ENCODE data around the gene CNTN5.

CNTN5 gene

DNA sequence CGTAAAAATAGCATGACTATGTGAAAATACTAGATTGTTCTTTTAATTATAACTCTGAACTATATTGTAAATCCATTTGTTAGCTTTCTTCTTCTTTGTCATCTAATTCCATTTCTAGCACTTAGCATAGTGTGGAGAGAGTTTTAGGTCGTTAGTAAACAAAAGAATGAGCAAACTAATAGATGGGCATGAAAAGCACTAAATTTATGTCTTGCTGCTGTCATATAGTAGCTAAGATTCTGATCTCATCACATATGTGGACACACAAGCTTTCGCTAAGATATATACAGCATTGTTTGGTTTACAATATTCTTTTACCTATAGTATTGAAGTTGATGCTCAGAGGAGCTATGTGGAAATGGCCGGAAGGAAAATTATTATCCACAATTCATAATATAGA is 370.5 kb downstream of the CNTN5 start:
- no peak for DNase-seq (ENCODE audit: low spot score)

DNA sequence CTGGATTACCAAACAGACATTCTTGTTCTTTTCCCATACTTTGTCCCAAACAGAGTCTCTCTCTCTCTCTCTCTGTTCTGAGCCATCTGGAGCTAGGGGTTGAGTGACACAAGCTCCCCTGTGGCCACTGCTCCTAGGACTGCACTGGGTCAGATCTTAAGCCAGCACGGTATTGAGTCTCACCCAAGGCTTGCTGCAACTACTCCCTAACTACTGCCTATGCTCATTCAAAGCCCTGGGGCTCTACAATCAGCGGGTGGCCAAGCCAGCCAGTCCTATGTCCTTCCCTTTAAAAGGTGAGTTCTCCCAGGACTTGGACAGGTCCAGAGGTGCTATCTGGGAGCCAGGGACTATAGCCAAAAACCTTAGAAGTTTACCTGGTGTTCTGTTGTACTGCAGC is 385.6 kb downstream of the CNTN5 start:
- DNase-seq (ENCODE audit: low spot score): no peak

DNA sequence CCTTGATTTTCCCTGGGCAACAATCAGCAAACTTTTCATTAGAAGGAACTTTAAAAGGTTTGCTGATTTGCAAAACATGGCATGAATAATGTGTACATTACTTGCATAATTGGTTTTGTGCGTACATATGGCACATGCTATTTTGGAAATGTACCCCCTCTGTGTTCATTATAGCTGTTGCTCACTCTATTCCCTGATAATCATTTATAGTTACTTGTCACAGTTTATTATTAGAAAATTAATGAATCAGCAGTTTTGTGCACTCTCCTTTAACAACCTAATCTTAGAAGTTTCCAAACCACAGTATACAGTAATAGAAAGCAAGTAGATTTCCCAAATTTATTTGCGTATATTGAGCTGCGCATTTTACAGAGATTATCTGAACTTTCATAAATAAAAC is 389.9 kb downstream of the CNTN5 start:
- DNase-seq (ENCODE audit: low spot score): no peak

DNA sequence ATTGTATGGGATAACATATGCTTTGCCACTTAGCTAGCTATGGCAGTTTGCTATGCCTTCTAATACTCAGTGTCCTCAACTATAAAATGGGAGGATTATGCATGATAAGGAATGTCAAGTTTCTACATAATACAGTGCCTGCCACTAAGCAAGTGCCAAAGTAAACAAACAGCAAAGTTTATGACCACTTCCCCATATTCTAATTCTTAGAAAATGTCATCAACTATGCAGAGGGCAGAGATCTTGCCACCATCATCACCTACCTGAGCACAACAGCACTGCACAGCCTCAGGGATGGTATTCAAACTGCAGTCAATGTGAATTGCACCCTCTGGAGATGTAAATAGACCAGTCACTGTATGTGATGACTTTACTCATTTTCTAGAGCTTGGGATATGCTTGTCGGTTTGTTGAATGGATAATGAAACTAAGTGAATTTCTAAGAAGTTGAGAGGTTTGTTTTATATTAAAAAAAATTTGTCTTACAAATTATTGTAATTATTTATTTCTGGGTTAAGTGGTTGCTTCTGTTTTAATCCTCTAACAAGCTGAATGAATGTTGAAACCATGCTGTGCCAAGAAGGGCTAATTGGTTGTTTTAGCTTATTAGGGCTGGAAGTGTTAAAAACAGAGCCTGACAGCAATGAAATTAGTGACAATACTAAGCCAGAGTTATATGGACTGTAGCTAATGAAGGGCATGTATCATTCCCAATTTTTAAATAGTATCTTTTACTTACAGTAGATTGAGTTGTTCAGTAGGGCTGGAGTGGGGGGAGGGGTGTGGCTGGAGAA is 398.4 kb downstream of the CNTN5 start:
- no peak for DNase-seq (ENCODE audit: low spot score)

DNA sequence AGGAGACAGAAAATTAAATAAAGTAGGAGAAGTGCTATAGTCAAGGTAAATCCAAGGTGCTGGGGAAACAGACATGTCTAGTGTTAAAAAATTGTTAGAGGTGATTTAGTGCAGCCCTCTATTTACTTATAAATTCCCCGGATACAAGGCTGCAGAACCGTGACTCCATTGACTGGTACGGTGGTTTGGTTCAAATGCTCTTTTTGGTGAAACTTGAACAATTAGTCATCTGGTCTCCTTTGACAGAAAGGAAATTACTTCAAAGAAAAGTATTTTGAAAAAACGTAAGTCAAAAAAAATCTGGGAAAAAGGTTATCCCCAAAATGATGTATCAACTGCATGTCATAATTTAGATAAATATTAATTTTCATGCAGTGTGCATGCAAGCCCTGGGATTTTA is 399.2 kb downstream of the CNTN5 start:
- DNase-seq (ENCODE audit: low spot score): peak; percentile 2

DNA sequence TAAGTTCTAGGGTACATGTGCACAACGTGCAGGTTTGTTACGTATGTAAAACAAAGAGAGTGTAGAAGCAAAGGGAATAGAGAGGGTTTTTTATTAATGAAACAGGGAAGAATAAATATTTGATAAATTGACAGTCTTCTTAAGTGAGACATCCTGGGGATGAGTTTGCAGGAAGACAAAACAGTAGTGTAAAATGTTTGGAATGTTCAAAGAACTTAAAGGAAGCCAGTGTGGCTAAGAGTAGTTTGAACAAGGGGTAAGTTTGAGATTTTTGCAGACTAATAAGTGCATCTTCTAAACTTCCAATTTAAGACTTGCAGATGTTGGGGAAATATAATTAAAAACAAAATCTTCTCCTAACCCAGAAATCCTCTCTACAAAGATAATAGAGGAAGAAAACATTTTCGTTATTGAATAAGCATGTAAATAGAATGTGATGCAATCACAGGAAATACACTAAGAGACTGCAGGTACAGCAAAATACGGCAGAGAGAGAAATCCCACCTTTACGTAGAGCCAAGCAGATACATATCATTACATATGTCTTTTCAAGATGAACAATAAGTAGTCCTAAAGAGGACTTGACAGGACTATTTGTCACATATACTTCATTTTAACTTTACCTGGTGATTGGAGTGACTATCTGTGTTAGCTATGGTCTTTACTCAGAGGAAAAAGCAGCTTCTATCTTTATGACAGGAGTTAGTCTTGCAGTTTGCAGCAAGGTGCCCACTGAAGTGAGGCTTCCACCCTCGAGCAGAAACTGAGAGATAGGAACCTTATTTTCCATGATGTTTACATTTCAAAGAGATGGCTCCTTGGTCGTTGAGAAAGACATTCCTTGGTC is 402.1 kb downstream of the CNTN5 start:
- DNase-seq (ENCODE audit: low spot score): no peak

DNA sequence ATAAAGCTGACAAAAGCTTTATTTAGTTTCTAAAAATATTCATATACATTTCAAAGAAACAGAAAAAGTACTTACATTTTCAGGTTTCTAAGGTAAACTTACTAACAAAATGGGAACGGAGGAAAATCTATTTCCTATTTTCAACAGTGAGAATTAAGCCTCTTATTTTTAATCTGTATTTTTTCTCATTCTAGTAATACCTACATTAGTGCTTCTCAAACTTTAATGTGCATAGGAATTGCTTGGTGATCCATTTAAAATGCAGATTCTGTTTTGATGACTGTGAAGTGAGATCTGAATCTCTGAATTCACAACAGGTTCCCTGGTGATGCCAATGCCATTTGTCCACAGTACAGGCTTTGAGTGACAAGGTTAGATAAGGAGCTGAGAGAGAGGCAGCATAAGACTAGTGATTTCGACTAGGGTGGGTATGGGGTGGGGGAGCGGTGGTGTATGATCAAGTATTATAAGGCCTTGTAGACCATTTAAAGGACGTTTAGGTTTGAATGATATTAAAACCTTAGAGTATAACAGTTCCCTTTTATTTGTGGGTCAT is 402.8 kb downstream of the CNTN5 start:
- DNase-seq (ENCODE audit: low spot score): no peak

DNA sequence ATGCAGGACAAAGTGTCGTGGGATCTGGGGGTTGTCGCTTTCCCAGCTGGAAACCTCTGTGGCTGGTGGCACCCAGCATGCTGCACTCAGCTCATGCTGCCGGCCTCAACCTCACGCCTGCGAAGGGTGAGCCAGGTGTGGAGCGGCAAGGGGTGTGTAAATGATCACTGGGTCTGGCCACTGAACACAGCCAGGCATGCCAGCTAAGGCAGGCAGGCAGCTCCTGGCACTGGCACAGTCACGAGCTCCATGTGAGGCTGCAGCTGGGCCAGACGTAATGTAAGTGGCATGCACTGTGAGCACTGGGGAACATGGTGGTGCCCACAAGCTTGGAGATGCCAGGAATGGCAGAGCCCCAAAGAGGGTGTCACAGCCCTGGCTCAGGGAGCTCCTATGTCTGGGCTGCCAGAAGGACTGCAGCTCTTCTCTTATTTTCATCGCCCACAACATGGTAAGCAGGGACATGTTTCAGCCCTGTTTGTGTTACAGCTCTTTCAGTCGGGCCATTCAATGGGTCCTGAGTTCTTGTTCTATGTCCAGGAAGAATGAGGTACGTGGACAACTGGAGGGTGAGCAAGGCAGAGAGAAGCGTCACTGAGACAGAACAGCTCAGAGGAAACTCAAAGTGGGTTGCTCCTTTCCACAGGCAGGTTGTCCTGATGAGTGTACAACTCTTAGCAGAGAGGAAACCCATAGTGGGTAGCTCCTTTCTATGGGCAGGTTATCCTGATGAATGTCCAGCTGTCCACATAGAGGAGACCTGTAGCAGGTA is 403.8 kb downstream of the CNTN5 start:
- no peak for DNase-seq (ENCODE audit: low spot score)

DNA sequence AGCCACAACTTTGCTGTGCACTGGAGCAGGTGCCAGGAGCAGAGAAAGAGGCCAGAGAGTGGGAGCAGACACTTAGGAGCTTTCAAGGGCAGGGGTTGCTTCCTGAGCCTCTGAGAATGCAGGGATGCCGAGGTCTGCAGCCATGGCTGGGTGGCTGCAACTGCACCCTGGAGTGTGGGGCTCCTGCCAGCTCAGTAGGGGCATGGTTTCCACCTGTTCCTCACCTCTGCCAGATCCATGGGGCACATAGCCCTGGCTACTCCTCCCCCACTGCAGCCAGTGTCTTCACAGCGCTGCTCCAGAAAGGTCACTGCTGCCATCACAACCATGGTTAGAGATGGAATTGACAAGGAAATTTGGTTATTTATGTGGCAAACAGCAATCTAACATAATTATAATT is 404.8 kb downstream of the CNTN5 start:
- no peak for DNase-seq (ENCODE audit: low spot score)

DNA sequence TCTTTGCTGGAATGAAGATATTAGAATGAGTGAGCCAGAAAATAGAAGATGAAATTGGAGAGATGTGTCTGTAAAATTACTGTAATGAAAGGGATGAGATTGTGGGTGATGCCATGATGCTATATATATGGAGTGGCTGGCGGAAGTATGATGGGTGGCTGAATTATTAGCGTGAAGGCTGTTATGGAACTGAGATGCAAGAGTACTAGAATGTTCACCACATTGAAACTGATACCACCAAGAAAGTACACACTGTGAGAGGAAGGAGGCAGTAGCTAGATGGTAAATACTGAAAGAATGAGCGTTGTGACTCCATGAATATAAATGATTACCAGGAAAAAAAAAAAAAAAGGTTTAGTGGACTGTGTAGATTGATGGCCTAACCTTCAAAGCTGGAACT is 411.9 kb downstream of the CNTN5 start:
- no peak for DNase-seq (ENCODE audit: low spot score)

DNA sequence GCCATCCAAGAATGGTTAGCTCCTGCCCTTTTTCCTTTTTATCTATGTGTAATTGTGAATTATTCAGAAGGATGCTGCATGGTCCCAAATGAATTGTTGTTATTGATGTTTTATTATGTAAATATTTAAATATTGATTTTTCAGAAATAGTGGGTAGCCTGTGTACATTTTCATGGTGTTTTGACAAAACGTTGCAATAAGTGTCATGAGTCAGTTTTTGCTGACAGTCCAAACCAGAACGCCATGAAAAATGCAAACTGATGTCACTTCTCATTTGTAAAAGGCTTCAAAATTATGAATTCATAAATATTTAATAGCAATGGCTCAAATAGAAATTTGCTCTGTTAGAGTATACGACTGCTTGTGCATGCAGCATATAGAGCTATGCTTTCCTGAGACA is 422.5 kb downstream of the CNTN5 start:
- no peak for DNase-seq (ENCODE audit: low spot score)

DNA sequence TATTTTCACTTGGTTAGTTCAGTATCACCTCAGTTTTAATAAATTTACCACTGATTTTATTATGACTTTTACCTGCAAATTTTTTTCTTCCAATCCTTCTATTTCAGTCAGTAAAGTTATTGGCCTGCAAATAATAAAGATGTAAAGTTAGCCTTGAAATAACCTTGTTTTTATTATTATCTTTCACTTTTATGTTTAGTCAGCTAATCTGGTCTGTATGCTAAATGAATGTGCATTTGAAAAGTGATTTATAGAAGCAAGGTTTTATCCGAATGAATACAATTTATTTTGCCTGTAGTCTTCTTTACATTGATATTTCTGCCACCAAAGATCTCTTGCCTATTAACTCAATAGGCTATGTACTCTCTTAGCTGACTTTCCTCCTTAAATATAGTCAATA is 425.7 kb downstream of the CNTN5 start:
- no peak for DNase-seq (ENCODE audit: low spot score)

DNA sequence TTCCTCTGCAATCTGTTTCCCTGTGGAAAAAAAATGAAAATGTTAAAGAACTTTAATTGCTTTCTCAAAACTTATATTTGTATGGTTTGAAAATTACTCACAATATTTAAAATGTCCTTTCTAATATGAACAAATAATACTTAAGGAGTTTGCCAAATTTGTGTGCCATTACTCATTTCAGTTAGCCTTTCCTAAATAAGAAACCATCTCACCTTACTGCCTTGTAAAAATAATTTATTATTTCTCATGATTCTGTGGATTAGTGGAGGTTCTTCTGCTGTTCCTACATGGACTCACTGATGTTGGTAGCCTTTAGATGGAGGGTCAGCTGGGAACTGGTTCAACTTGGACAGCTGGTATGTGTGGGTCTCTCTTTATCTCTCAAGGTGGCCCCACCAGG is 428.6 kb downstream of the CNTN5 start:
- no peak for DNase-seq (ENCODE audit: low spot score)

DNA sequence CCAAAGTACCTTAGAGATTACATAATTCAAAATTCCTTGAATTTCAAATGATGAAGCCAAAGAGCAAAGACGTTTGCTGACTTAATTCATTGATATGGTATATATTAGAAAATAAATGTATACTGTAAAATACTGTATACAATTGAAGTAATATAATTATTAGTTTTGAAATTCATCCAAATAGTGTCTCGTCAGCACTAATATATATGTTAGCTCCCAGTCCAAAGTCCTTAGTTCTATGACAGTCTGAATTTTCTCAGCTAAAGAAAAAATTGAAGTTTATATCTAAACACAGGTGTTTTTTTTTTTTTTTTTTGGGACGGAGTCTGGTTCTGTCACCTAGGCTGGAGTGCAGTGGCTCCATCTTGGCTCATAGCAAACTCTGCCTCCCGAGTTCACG is 431.3 kb downstream of the CNTN5 start:
- no peak for DNase-seq (ENCODE audit: low spot score)

DNA sequence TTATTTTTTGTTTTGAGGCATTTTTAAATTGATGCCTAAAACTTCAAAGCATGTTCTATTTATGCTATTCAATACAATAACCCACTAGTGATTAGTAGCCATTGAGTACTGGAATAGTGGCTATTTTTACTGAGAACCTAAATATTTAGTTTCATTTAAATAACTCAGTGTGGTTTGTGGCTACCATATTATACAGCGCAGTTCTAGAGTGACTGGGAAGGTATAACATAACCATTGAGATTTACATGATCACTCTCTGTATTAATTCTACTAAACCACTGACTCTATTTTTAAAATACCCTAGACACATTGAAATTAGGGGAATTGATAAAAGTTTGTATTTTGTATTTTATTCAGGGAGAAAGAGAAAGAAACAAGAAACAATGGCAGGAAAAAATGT is 441.2 kb downstream of the CNTN5 start:
- no peak for DNase-seq (ENCODE audit: low spot score)

DNA sequence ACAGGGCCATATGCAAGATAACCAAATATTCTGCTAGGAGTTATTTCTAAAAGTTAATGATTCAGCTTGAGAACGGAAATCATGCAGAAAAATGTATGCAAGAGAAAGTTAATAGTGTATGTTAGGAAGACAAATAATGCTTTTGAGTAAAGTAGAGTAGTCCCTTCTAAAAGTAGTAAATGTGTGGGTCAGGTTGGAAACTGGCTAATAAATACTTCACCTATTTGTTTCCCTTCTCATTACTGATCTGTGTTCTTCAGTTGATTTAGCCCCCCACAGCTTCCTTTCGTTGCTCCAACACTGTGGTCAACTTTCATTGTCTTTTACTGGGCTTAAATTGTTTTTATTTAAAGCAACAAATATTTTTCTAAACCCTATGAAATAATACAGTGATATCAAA is 444.2 kb downstream of the CNTN5 start:
- no peak for DNase-seq (ENCODE audit: low spot score)

DNA sequence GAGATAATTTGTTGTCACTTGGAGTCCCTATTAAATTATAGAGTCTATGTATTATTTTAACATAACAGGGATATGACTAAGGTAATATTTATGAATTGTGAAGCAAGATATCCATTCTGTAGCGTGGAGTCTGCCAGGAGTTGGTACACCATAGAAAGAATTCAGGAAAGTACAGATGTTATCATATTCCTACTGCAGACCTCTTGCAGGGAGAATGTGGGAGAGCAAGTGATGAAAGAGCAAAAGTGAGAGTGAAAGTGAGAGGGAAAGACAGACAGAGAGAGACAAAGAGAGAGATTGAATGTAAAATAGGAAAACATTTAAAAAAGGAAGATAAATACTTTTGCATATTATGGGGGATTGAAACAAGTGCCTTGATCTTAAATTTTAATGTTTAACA is 468.8 kb downstream of the CNTN5 start:
- DNase-seq (ENCODE audit: low spot score): no peak

DNA sequence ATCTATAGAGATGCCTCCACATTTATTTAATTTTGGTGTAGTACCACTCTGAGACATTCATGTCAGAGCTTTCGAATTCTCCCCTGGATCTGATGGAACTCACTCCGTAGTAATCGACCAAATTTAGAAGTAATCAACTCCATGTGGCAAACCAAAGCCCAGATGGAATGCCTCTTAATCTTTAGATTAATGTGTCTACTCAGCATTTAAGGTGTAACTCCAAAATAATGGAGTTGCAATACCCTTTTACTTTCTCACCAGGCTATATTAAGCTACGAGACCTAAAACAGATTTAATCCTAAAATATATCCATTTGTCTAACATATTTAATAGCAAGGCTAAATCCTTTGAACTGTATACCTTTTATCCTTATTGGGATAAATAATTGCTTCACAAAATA is 473.3 kb downstream of the CNTN5 start:
- DNase-seq (ENCODE audit: low spot score): no peak

DNA sequence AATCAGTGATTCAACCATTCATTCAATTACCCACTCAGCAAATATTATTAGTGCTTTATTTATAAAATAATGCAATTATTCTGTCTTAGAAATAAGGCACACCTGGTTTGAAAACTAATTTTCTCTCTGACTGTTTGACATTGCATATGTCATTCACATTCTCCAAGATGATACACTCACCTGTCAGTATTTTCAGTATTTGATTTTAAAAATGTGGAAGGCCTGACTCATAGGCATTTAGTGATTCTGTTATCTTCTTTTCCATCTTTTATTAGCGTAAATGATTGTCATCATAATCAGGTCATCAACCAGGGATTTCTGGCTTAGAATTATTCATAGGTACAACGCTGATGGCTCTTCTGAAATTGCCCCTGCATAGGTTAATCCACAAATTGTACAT is 480.9 kb downstream of the CNTN5 start:
- no peak for DNase-seq (ENCODE audit: low spot score)

DNA sequence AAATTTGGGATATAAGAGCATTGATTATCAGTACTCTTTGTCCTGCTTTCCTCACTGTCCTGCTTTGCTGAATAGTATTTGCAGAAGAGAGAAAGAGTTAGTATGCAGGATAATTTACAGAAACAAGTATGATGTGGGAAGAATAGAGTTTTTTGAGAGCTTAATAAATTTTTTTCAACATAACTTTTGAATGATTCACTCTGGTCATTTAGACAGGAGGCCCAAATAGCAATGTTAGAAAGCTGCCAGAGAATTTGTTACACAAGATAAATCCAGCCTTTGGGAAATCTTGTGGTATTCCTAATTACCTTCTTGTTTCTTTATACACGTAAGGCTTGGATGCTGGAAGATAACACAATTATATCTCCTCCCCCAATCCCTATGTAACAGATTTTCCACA is 484.6 kb downstream of the CNTN5 start:
- DNase-seq (ENCODE audit: low spot score): no peak

DNA sequence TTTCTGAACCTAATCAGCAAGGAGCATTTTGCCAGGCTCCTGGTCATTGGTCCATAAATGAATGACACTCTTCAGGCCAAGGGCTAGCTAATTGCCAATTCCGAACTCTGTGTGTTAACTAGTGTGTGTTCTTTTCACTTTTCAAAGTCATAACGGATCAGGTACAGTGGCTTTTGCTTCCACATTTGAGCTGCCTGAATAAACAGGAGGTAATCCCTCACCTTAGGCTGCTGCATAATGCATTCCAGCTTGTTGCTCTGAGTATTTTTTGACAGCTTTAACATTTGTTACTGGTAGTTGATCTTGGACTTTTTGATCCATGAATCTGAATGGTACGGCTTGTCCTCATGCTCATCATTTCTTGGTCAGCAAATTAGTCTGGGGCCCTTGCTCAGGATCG is 485.1 kb downstream of the CNTN5 start:
- no peak for DNase-seq (ENCODE audit: low spot score)

DNA sequence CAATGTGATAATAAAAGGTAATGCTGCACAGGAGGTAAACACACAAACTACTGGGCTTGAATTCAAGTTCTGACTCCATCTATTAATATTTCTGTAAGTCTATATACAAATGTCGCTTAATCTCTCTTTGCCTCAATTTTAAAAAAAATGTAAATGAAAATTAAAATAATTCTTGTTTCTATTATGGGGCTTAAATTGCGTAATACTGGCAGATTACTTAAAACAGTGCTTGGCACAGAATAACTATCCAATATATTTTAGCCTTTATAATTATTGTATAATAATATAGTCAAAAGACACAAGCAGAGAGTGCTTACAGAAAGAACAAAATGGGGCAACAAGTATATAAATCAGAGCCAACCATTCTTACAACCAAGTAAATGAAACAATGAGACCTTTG is 489.1 kb downstream of the CNTN5 start:
- DNase-seq (ENCODE audit: low spot score): no peak

DNA sequence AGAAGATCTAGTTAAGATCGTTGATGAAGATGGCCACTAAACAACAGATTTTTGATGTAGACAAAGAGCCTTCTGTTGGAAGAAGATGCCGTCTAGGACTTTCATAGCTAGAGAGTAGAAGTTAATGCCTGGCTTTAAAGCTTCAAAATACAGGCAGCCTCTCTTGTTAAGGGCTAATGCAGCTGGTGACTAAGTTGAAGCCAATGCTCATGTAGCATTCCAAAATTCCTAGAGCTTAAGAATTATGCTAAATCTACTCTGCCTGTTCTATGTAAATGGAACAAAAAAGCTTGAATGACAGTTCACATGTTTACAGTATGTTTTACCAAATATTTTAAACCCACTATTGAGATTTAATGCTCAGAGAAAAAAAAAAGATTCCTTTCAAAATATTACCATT is 492.6 kb downstream of the CNTN5 start:
- no peak for DNase-seq (ENCODE audit: low spot score)
